Neural cell (in vitro differentiated cells): Measurements from ENCODE around the gene SYNGR1. TPM values are rescaled to one million over a fixed set of nuclear protein-coding genes. Genes with fewer than 3 reads are reported as not detected.

Experiments used
- H2AFZ ChIP-seq: fragments of 200-600, 300-800 bp; sonication (generic), shearing (Covaris generic); 2 replicates; pipeline ENCODE4 v1.6.0; 2014; ENCODE audit warnings: low read depth, mild to moderate bottlenecking, antibody characterized with exemption, low read length, moderate library complexity
- H3F3A ChIP-seq: fragments of 200-600 bp; shearing (Covaris generic); 2 replicates; pipeline ENCODE4 v1.6.1; 2016; ENCODE audit warnings: mild to moderate bottlenecking, moderate library complexity, mixed read lengths, antibody characterized with exemption, low read length; ENCODE audit not compliant: insufficient read depth, poor library complexity, severe bottlenecking
- H3K27ac ChIP-seq: fragments of 200-600, 300-800 bp; sonication (generic), shearing (Covaris generic); 2 replicates; pipeline ENCODE4 v1.5.1; 2014; ENCODE audit warnings: mild to moderate bottlenecking, low read length, moderate library complexity
- H3K27me3 ChIP-seq: fragments of 300-800, 200-600 bp; sonication (generic), shearing (Covaris generic); 2 replicates; pipeline ENCODE4 v1.6.0; 2014; ENCODE audit warnings: mild to moderate bottlenecking, low read depth, low read length, moderate library complexity; ENCODE audit not compliant: insufficient read depth
- H3K36me3 ChIP-seq: fragments of 300-800, 200-600 bp; sonication (generic), shearing (Covaris generic); 2 replicates; pipeline ENCODE4 v1.5.1; 2014; ENCODE audit warnings: mild to moderate bottlenecking, antibody characterized with exemption, low read length, moderate library complexity; ENCODE audit not compliant: insufficient read depth
- H3K4me2 ChIP-seq: fragments of 300-800, 200-600 bp; sonication (generic), shearing (Covaris generic); 2 replicates; pipeline ENCODE4 v1.6.0; 2014; ENCODE audit warnings: mild to moderate bottlenecking, low read length
- H3K4me3 ChIP-seq: fragments of 300-800, 200-600 bp; sonication (generic), shearing (Covaris generic); 2 replicates; pipeline ENCODE4 v1.5.1; 2014; ENCODE audit warnings: mild to moderate bottlenecking, low read length, moderate library complexity
- H3K79me2 ChIP-seq: fragments of 200-600 bp; shearing (Covaris generic); replicated peaks from 2 replicates; pipeline ENCODE4 v1.6.0; 2014; ENCODE audit warnings: mild to moderate bottlenecking, low read length, moderate library complexity; ENCODE audit not compliant: insufficient read depth
- H3K9ac ChIP-seq: fragments of 300-800, 200-600 bp; sonication (generic), shearing (Covaris generic); 2 replicates; pipeline ENCODE4 v1.6.1; 2016; ENCODE audit warnings: mild to moderate bottlenecking, low read length, mixed read lengths
- H3K9me2 ChIP-seq: fragments of 200-600 bp; shearing (Covaris generic); 2 replicates; pipeline ENCODE4 v1.6.1; 2016; ENCODE audit warnings: mild to moderate bottlenecking, low read length, mixed read lengths; ENCODE audit not compliant: insufficient read depth
- H3K9me3 ChIP-seq: fragments of 200-600, 300-800 bp; sonication (generic), shearing (Covaris generic); 2 replicates; pipeline ENCODE4 v1.6.1; 2016; ENCODE audit warnings: mild to moderate bottlenecking, mixed run types, low read length, moderate library complexity, mixed read lengths
- H4K20me1 ChIP-seq: fragments of 200-600 bp; shearing (Covaris generic); 2 replicates; pipeline ENCODE4 v1.6.1; 2016; ENCODE audit warnings: mild to moderate bottlenecking, mixed run types; ENCODE audit not compliant: insufficient read depth
- CTCF ChIP-seq: fragments of 450-650 bp; IDR thresholded peaks from 2 replicates; pipeline ENCODE4 v1.5.1; 2014; ENCODE audit warnings: antibody characterized with exemption, mild to moderate bottlenecking, moderate library complexity; ENCODE audit not compliant: poor library complexity, severe bottlenecking
- EP300 ChIP-seq: fragments of 450-650 bp; conservative IDR thresholded peaks from 2 replicates; pipeline ENCODE4 v1.6.1; 2014; ENCODE audit warnings: antibody characterized with exemption, mild to moderate bottlenecking, moderate library complexity; ENCODE audit not compliant: poor library complexity, severe bottlenecking
- EZH2 ChIP-seq: fragments of 200-600, 300-800 bp; shearing (Covaris generic), sonication (generic); IDR thresholded peaks from 2 replicates; pipeline ENCODE4 v1.6.1; 2014; ENCODE audit warnings: antibody characterized with exemption, low read length, borderline replicate concordance, mild to moderate bottlenecking; ENCODE audit not compliant: insufficient read depth, poor library complexity, severe bottlenecking
- MXI1 ChIP-seq: fragments of 450-650 bp; conservative IDR thresholded peaks from 2 replicates; pipeline ENCODE4 v1.6.1; 2014; ENCODE audit warnings: antibody characterized with exemption, mild to moderate bottlenecking; ENCODE audit not compliant: poor library complexity, severe bottlenecking
- POLR2AphosphoS5 ChIP-seq: IDR thresholded peaks from 2 replicates; pipeline ENCODE4 v1.6.1; 2012
- RAD21 ChIP-seq: fragments of 450-650 bp; conservative IDR thresholded peaks from 2 replicates; pipeline ENCODE4 v1.6.1; 2014; ENCODE audit warnings: antibody characterized with exemption, mild to moderate bottlenecking, moderate library complexity
- REST ChIP-seq: IDR thresholded peaks from 2 replicates; pipeline ENCODE4 v1.6.1; 2012; ENCODE audit warnings: borderline replicate concordance
- SMC3 ChIP-seq: fragments of 450-650 bp; conservative IDR thresholded peaks from 2 replicates; pipeline ENCODE4 v1.6.1; 2014; ENCODE audit warnings: antibody characterized with exemption, mild to moderate bottlenecking, moderate library complexity; ENCODE audit not compliant: poor library complexity
- TAF1 ChIP-seq: IDR thresholded peaks from 2 replicates; pipeline ENCODE4 v1.6.1; 2012; ENCODE audit warnings: low read depth
- polyA plus RNA-seq: library from polyadenylated mRNA; depleted of rRNA; stranded (reverse); fragments of >200 nt; gene quantifications from 2 replicates; pipeline ENCODE4 v1.2.3, GENCODE V29; 2014

The SYNGR1 gene
- polyA plus RNA-seq, 1 donor from 2014 or later, result 68.4 TPM

GRCh38 chr22:39419911-39420310 lies 70.1 kb downstream of the SYNGR1 start:
- Histone ChIP-seq H3K27ac (no peak overlapping the region), H3K27me3 (no peaks in the 10 kb centered on the region), H3K9me3 (no peaks in the 10 kb centered on the region), H3K36me3 (peaks cover 4% of the 10 kb centered on the region), H3F3A (no peaks in the 10 kb centered on the region), H3K9me2 (no peaks in the 10 kb centered on the region), H3K4me2 (no peak overlapping the region), H3K79me2 (no peaks in the 10 kb centered on the region), H2AFZ (no peak overlapping the region), H3K9ac (no peak overlapping the region), H3K4me3 (no peak overlapping the region), H4K20me1 (no peaks in the 10 kb centered on the region)
- TF ChIP-seq MXI1, result no peak
- no peak for TF ChIP-seq EP300
- no peak for TF ChIP-seq TAF1
- no peak for TF ChIP-seq SMC3
- no peak for TF ChIP-seq RAD21
- no peak for TF ChIP-seq EZH2
- TF ChIP-seq REST, result no peak
- TF ChIP-seq POLR2AphosphoS5, result no peak
- TF ChIP-seq CTCF, result no peak

- Histone ChIP-seq H3K79me2 (no peaks in the 10 kb centered on the region), H2AFZ (no peak overlapping the region), H3F3A (no peaks in the 10 kb centered on the region), H3K9me2 (no peaks in the 10 kb centered on the region), H3K27me3 (no peaks in the 10 kb centered on the region), H3K4me2 (no peak overlapping the region), H3K9me3 (no peaks in the 10 kb centered on the region), H3K36me3 (peaks cover 4% of the 10 kb centered on the region), H3K9ac (no peak overlapping the region), H3K27ac (no peak overlapping the region), H4K20me1 (no peaks in the 10 kb centered on the region), H3K4me3 (no peak overlapping the region)
- TF ChIP-seq CTCF (no peak), MXI1 (no peak), EZH2 (no peak), REST (no peak), TAF1 (no peak), RAD21 (no peak), SMC3 (no peak), POLR2AphosphoS5 (no peak), EP300 (no peak)
These were observed 71.9 kb downstream of the SYNGR1 start for GRCh38 chr22:39421691-39422090.
